DND-41 (cell line): ENCODE measurements around the gene COX15.

Experiments
- EZH2 ChIP-seq: IDR thresholded peaks from 3 replicates; pipeline ENCODE4 v1.6.1; 2012; ENCODE audit warnings: borderline replicate concordance, low read depth, mild to moderate bottlenecking, moderate library complexity, low read length, inconsistent platforms; ENCODE audit not compliant: severe bottlenecking
- TF ChIP-seq, protein P1 (sequence below): IDR thresholded peaks from 2 replicates; pipeline ENCODE4 v1.5.1; 2012; ENCODE audit warnings: borderline replicate concordance, low read length, moderate library complexity, mild to moderate bottlenecking; ENCODE audit not compliant: poor library complexity, severe bottlenecking; ENCODE audit errors: extremely low read depth

DNA sequence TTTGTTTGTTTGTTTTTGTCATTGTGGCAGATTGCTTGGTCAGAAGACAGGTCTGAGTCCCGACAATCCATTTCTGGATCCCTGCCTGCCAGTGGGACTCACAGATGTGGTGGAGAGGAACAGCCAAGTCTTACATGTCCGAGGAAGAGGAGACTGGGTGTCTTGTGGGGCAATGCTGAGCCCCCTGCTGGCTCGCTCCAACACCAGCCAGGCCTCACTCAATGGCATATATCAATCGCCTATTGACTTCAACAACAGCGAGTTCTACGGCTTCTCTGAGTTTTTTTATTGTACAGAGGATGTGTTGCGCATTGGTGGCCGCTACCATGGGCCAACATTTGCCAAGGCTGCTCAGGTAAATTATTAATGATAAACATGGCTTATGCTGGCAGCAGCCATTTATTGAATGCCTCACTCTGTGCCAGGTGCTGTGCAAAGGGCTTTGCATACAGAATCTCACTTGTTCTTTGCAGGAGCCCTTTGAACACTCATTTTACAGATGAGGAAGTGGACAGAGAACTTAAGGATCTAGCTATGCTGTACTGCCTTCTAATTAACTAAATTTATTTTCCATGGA, 33.3 kb downstream of the COX15 start:
- TF ChIP-seq, protein P1, sequence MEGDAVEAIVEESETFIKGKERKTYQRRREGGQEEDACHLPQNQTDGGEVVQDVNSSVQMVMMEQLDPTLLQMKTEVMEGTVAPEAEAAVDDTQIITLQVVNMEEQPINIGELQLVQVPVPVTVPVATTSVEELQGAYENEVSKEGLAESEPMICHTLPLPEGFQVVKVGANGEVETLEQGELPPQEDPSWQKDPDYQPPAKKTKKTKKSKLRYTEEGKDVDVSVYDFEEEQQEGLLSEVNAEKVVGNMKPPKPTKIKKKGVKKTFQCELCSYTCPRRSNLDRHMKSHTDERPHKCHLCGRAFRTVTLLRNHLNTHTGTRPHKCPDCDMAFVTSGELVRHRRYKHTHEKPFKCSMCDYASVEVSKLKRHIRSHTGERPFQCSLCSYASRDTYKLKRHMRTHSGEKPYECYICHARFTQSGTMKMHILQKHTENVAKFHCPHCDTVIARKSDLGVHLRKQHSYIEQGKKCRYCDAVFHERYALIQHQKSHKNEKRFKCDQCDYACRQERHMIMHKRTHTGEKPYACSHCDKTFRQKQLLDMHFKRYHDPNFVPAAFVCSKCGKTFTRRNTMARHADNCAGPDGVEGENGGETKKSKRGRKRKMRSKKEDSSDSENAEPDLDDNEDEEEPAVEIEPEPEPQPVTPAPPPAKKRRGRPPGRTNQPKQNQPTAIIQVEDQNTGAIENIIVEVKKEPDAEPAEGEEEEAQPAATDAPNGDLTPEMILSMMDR, result no peak
- no peak for TF ChIP-seq EZH2
